Panc1 (cell line): Measurements from ENCODE around the gene LRBA. TPM values are rescaled to one million over a fixed set of nuclear protein-coding genes. Genes with fewer than 3 reads are reported as not detected.

Experiments used
- ATAC-seq: fragments of 200-7000 bp; cut with Tn5 transposase; 2 replicates; pipeline ENCODE4 v1.9.1; 2020; ENCODE audit warnings: mild to moderate bottlenecking, moderate library complexity
- BruUV-seq: library from RNA; stranded (reverse); fragments of 400-500 nt; replicated peaks from 2 replicates; lab custom pipeline; 2021; lab: Mats Ljungman, UMichigan
- CTCF ChIA-PET: fragments of 300-600 bp; sonication (Branson Sonifier 250); formaldehyde crosslinking; loops from one replicate; lab custom pipeline; 2022; ENCODE audit warnings: antibody characterized with exemption; lab: Charles Lee
- POLR2A ChIA-PET: fragments of 300-600 bp; sonication (Branson Sonifier 250); formaldehyde crosslinking; loops from one replicate; lab custom pipeline; 2022; ENCODE audit warnings: antibody characterized with exemption; lab: Charles Lee
- DNase-seq: peaks from one replicate; pipeline ENCODE4 v3.0.0-alpha.2; 2010; ENCODE audit warnings: low read depth, low spot score
- H3K27ac ChIP-seq: 2 replicates; pipeline ENCODE4 v1.5.1; 2011; ENCODE audit warnings: mild to moderate bottlenecking, low read length, inconsistent platforms
- H3K27me3 ChIP-seq: fragments of 200-500 bp; sonication (Bioruptor generic); 2 replicates; pipeline ENCODE4 v1.6.0; 2014; ENCODE audit warnings: low read length, inconsistent platforms; ENCODE audit not compliant: control insufficient read depth, insufficient read depth
- H3K36me3 ChIP-seq: fragments of 200-500 bp; sonication (Bioruptor generic); 2 replicates; pipeline ENCODE4 v1.5.1; 2014; ENCODE audit warnings: inconsistent platforms, mild to moderate bottlenecking, low read length, moderate library complexity; ENCODE audit not compliant: control insufficient read depth, insufficient read depth
- H3K4me1 ChIP-seq: 2 replicates; pipeline ENCODE4 v1.5.1; 2011; ENCODE audit warnings: inconsistent platforms, mild to moderate bottlenecking, low read length, moderate library complexity; ENCODE audit not compliant: control insufficient read depth, insufficient read depth
- H3K4me3 ChIP-seq, 2 experiments: 2 replicates each; pipeline ENCODE4 v1.5.1; 2011 to 2012; ENCODE audit warnings: low read depth in 2 of 2, low read length in 2 of 2, mild to moderate bottlenecking in 2 of 2, inconsistent platforms in 1 of 2, moderate library complexity in 1 of 2
- H3K9me3 ChIP-seq: fragments of 200-500 bp; sonication (Bioruptor generic); 2 replicates; pipeline ENCODE4 v1.5.1; 2014; ENCODE audit warnings: low read depth, mild to moderate bottlenecking, inconsistent platforms, low read length, moderate library complexity; ENCODE audit not compliant: control insufficient read depth, insufficient read depth
- CTCF ChIP-seq: fragments of 450-650 bp; IDR thresholded peaks from 2 replicates; pipeline ENCODE4 v1.5.1; 2017; ENCODE audit warnings: mild to moderate bottlenecking
- POLR2AphosphoS5 ChIP-seq: IDR thresholded peaks from 2 replicates; pipeline ENCODE4 v1.6.1; 2012; ENCODE audit warnings: mild to moderate bottlenecking, low read depth, low read length, moderate library complexity
- REST ChIP-seq, 2 experiments: IDR thresholded peaks; 2 replicates each; pipeline ENCODE4 v1.6.1; 2011 to 2012; ENCODE audit warnings: low read depth in 2 of 2, control low read depth in 1 of 2, low read length in 1 of 2, mild to moderate bottlenecking in 1 of 2, moderate library complexity in 1 of 2; ENCODE audit not compliant: insufficient read depth in 1 of 2
- SIN3A ChIP-seq: IDR thresholded peaks from 2 replicates; pipeline ENCODE4 v1.6.1; 2012; ENCODE audit warnings: low read depth, mild to moderate bottlenecking, low read length, moderate library complexity, borderline replicate concordance; ENCODE audit not compliant: insufficient read depth
- TCF7L2 ChIP-seq: IDR thresholded peaks from 2 replicates; pipeline ENCODE4 v1.6.1; 2011; ENCODE audit warnings: mild to moderate bottlenecking, low read depth, low read length, inconsistent platforms
- in situ Hi-C: cut with HindIII; loops from 2 replicates; pipeline ENCODE4 v1.10.0; 2016; ENCODE audit warnings: low sequenced_read_pairs, low pct_unique_long_range_greater_than_20kb
- intact Hi-C: fragments of 100-400 bp; cut with micrococcal nuclease; formaldehyde crosslinking; loops from one replicate; pipeline ENCODE4 v1.10.0; 2022; ENCODE audit not compliant: unreplicated experiment
- total RNA-seq: library from RNA; stranded (reverse); gene quantifications from one replicate; pipeline ENCODE4 v1.2.1, GENCODE V29; 2021; ENCODE audit not compliant: unreplicated experiment

Gene LRBA
- total RNA-seq, 1 experiment from 2014 or later: 26.4 TPM

- ChIA-PET CTCF (no interaction called here), POLR2A (no interaction called here)
- intact Hi-C loops (no loop called here), in situ Hi-C loops (no loop called here)
- Histone ChIP-seq H3K4me3 (no peak overlapping the region), H3K4me1 (no peaks in the 10 kb centered on the region), H3K9me3 (no peaks in the 10 kb centered on the region), H3K27ac (no peak overlapping the region), H3K36me3 (no peaks in the 10 kb centered on the region), H3K27me3 (no peaks in the 10 kb centered on the region)
- no peak for TF ChIP-seq REST (IDR thresholded peaks at IDR 0.05; ENCODE audit: insufficient read depth in 1 of 2, low read depth in 2 of 2, low read length in 1 of 2)
- TF ChIP-seq TCF7L2: no peak
- TF ChIP-seq SIN3A: no peak
- TF ChIP-seq CTCF: no peak
- TF ChIP-seq POLR2AphosphoS5: no peak
- BruUV-seq: no TSS peak
- ATAC-seq: no peak
- no peak for DNase-seq
These were observed 746.6 kb downstream of the LRBA start for GRCh38 chr4:150268444-150268843.

GRCh38 chr4:150265806-150266205 is 749.3 kb downstream of the LRBA start:
- Histone ChIP-seq H3K4me3 (no peak overlapping the region), H3K27me3 (no peaks in the 10 kb centered on the region), H3K27ac (no peak overlapping the region), H3K36me3 (no peaks in the 10 kb centered on the region), H3K9me3 (no peaks in the 10 kb centered on the region), H3K4me1 (no peaks in the 10 kb centered on the region)
- no peak for DNase-seq
- CTCF ChIA-PET: no interaction called here
- no peak for TF ChIP-seq TCF7L2
- POLR2A ChIA-PET: interaction anchor here (0.5 kb wide), 1 partner anchor 48 kb away, joined by 7 read pairs; no protein-coding TSS in a partner anchor
- intact Hi-C loops (no loop called here), in situ Hi-C loops (no loop called here)
- no peak for ATAC-seq
- no TSS peak for BruUV-seq

- TF ChIP-seq SIN3A (no peak), POLR2AphosphoS5 (no peak), REST (IDR thresholded peaks at IDR 0.05; ENCODE audit: insufficient read depth in 1 of 2, low read depth in 2 of 2, low read length in 1 of 2) (no peak), TCF7L2 (no peak), CTCF (no peak)
- H3K9me3 ChIP-seq: no peaks in the 10 kb centered on the region
- ATAC-seq (no peak), DNase-seq (no peak)
- H3K36me3 ChIP-seq: no peaks in the 10 kb centered on the region
- no TSS peak for BruUV-seq
- ChIA-PET CTCF (no interaction called here), POLR2A (interaction anchor here (0.7 kb wide), 1 partner anchor 441 kb away, joined by 3 read pairs; no protein-coding TSS in a partner anchor)
- no peaks in the 10 kb centered on the region for H3K27me3 ChIP-seq
- in situ Hi-C loops (no loop called here), intact Hi-C loops (no loop called here)
- H3K27ac ChIP-seq: no peak overlapping the region
- H3K4me1 ChIP-seq: no peaks in the 10 kb centered on the region
- no peak overlapping the region for H3K4me3 ChIP-seq
These were observed 750.4 kb downstream of the LRBA start for GRCh38 chr4:150264595-150265161.
